HEK293 (cell line): ENCODE data around the gene TSPO2.

Source experiments
- CTCF ChIA-PET: fragments of 350-600 bp; formaldehyde crosslinking; extraction: SDS; loops from one replicate; lab custom pipeline; 2021; ENCODE audit warnings: antibody characterized with exemption; lab: Yijun Ruan, JAX
- POLR2A ChIA-PET: fragments of 300-600 bp; formaldehyde crosslinking; extraction: SDS; loops from one replicate; lab custom pipeline; 2020; ENCODE audit warnings: antibody characterized with exemption, inconsistent platforms; lab: Yijun Ruan, JAX
- H3K27ac ChIP-seq: fragments of 200-500 bp; sonication (Bioruptor generic); 2 replicates; pipeline ENCODE4 v1.5.1; 2014; ENCODE audit warnings: low read depth, low read length, control low read depth, inconsistent platforms; ENCODE audit errors: extremely low read depth
- H3K36me3 ChIP-seq, 2 experiments: fragments of 200-500 bp in 1 of 2; sonication (Bioruptor generic) in 1 of 2; 1 replicate in 1 of 2; 2 replicates in 1 of 2; pipeline ENCODE4 v1.5.1; 2014 to 2017; ENCODE audit warnings: inconsistent platforms in 2 of 2, low read length in 2 of 2; ENCODE audit not compliant: control insufficient read depth in 2 of 2, insufficient read depth in 1 of 2
- H3K4me1 ChIP-seq: fragments of 200-500 bp; sonication (Bioruptor generic); 2 replicates; pipeline ENCODE4 v1.5.1; 2014; ENCODE audit warnings: mild to moderate bottlenecking, low read length, inconsistent platforms; ENCODE audit not compliant: control insufficient read depth, insufficient read depth
- H3K4me3 ChIP-seq: 2 replicates; pipeline ENCODE4 v1.5.1; 2011; ENCODE audit warnings: low read depth, mild to moderate bottlenecking, control low read depth, low read length, moderate library complexity
- H3K9me3 ChIP-seq: fragments of 200-500 bp; sonication (Bioruptor generic); 2 replicates; pipeline ENCODE4 v1.5.1; 2014; ENCODE audit warnings: low read depth, low read length, inconsistent platforms; ENCODE audit not compliant: control insufficient read depth, insufficient read depth
- TRIM28 ChIP-seq: IDR thresholded peaks from 2 replicates; pipeline ENCODE4 v1.6.1; 2011; ENCODE audit warnings: low read length, control low read depth, borderline replicate concordance
- ZNF341 ChIP-seq: fragments of 450-650 bp; formaldehyde crosslinking; IDR thresholded peaks from 2 replicates; pipeline ENCODE4; 2016; ENCODE audit warnings: low read depth, missing biosample characterization, missing genetic modification characterization
- ZNF37A ChIP-seq: fragments of 450-650 bp; IDR thresholded peaks from 2 replicates; pipeline ENCODE4 v1.5.1; 2018; ENCODE audit warnings: missing biosample characterization, missing genetic modification characterization
- ZNF529 ChIP-seq: fragments of 450-650 bp; formaldehyde crosslinking; IDR thresholded peaks from 2 replicates; pipeline ENCODE4 v1.5.1; 2017; ENCODE audit warnings: missing genetic modification characterization, missing biosample characterization; ENCODE audit not compliant: insufficient replicate concordance
- ZNF571 ChIP-seq: fragments of 450-650 bp; formaldehyde crosslinking; IDR thresholded peaks from 2 replicates; pipeline ENCODE4 v1.5.0; 2017; ENCODE audit warnings: missing biosample characterization, missing genetic modification characterization
- ZNF600 ChIP-seq: fragments of 450-650 bp; formaldehyde crosslinking; IDR thresholded peaks from 2 replicates; pipeline ENCODE4 v1.5.1; 2016; ENCODE audit warnings: missing biosample characterization, missing genetic modification characterization
- ZNF654 ChIP-seq: fragments of 450-650 bp; formaldehyde crosslinking; IDR thresholded peaks from 2 replicates; pipeline ENCODE4 v1.5.1; 2016; ENCODE audit warnings: low read depth, missing biosample characterization, missing genetic modification characterization
- TF ChIP-seq, protein P1 (sequence below): sonication (generic); formaldehyde crosslinking; IDR thresholded peaks from 2 replicates; pipeline ENCODE4 v1.8.1; 2022; ENCODE audit warnings: mild to moderate bottlenecking, moderate library complexity, missing genetic modification reagents
- TF ChIP-seq, protein P2 (sequence below): fragments of 450-650 bp; formaldehyde crosslinking; IDR thresholded peaks from 2 replicates; pipeline ENCODE4 v1.5.1; 2016; ENCODE audit warnings: missing biosample characterization, missing genetic modification characterization
- TF ChIP-seq, protein P3 (sequence below): fragments of 450-650 bp; formaldehyde crosslinking; IDR thresholded peaks from 2 replicates; pipeline ENCODE4 v1.5.1; 2016; ENCODE audit warnings: missing biosample characterization, missing genetic modification characterization, low read depth
- TF ChIP-seq, protein P4 (sequence below): fragments of 450-650 bp; formaldehyde crosslinking; IDR thresholded peaks from 2 replicates; pipeline ENCODE4 v1.5.1; 2016; ENCODE audit warnings: missing biosample characterization, missing genetic modification characterization
- TF ChIP-seq, protein P5 (sequence below): fragments of 450-650 bp; formaldehyde crosslinking; IDR thresholded peaks from 2 replicates; pipeline ENCODE4 v1.5.1; 2016; ENCODE audit warnings: missing biosample characterization, missing genetic modification characterization, low read depth
- TF ChIP-seq, protein P6 (sequence below): IDR thresholded peaks from 2 replicates; pipeline ENCODE4 v1.6.1; 2011; ENCODE audit warnings: mild to moderate bottlenecking, low read depth, low read length, borderline replicate concordance

TSPO2 gene

DNA sequence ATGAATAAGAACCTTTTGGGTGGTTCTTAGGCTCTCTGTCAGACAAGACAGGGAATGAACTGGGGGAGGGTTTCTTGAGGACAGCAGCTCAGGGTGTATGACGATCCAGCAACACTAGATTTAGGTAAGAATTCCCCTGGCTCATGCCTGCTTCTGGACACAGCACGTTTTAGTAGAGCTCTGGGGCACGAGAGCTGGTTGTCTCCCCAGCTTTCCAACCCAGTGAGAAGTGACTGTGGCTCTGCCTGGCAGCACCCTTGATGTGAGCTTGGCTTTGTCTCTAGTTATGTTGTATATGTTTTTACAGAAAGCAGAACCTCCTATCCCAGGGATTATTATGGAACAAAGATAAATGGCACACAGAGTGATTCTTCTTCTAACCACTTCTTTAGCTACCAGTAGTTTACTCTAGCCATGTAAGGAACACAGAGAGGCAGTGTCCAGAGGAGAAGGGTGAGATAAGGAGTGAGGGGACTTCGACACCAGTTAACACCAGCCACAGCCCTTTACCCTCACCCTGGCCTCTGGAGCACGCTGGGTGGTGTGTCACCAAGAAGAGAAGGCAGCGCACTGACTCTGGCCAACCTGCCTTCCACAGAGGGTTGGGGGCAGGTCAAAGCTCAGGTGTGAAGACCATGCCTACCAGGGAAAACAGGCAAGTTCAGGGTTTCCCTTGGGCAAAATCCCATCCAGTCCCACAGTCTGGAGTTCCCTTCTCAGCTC is 14.7 kb downstream of the TSPO2 start:
- no peak overlapping the region for H3K27ac ChIP-seq
- no peaks in the 10 kb centered on the region for H3K4me1 ChIP-seq
- H3K9me3 ChIP-seq = no peaks in the 10 kb centered on the region
- ChIA-PET POLR2A (interaction anchor here (1.2 kb wide), 1 partner anchor 16 kb away, joined by 3 read pairs; the partner anchor contains the start of genes NFYA and OARD1), CTCF (interaction anchor here (0.7 to 10.6 kb wide), 6 partner anchors 10 to 625 kb away, joined by 3 to 100 read pairs (median 6); partner anchors contain the start of genes TSPO2 and UNC5CL)
- peaks cover 0 to 6% of the 10 kb centered on the region in 2 experiments; a peak in 1 of 3 replicates for H3K36me3 ChIP-seq
- no peak overlapping the region for H3K4me3 ChIP-seq
- TF ChIP-seq, protein P1, sequence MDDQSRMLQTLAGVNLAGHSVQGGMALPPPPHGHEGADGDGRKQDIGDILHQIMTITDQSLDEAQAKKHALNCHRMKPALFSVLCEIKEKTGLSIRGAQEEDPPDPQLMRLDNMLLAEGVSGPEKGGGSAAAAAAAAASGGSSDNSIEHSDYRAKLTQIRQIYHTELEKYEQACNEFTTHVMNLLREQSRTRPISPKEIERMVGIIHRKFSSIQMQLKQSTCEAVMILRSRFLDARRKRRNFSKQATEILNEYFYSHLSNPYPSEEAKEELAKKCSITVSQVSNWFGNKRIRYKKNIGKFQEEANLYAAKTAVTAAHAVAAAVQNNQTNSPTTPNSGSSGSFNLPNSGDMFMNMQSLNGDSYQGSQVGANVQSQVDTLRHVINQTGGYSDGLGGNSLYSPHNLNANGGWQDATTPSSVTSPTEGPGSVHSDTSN = no peak
- no peak for TF ChIP-seq ZNF654 (tag by site-specific recombination)
- TF ChIP-seq, protein P2, sequence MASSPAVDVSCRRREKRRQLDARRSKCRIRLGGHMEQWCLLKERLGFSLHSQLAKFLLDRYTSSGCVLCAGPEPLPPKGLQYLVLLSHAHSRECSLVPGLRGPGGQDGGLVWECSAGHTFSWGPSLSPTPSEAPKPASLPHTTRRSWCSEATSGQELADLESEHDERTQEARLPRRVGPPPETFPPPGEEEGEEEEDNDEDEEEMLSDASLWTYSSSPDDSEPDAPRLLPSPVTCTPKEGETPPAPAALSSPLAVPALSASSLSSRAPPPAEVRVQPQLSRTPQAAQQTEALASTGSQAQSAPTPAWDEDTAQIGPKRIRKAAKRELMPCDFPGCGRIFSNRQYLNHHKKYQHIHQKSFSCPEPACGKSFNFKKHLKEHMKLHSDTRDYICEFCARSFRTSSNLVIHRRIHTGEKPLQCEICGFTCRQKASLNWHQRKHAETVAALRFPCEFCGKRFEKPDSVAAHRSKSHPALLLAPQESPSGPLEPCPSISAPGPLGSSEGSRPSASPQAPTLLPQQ (tag by site-specific recombination) = no peak
- no peak for TF ChIP-seq ZNF37A (tag by site-specific recombination)
- TF ChIP-seq ZNF600 = no peak
- no peak for TF ChIP-seq ZNF571
- TF ChIP-seq, protein P3, sequence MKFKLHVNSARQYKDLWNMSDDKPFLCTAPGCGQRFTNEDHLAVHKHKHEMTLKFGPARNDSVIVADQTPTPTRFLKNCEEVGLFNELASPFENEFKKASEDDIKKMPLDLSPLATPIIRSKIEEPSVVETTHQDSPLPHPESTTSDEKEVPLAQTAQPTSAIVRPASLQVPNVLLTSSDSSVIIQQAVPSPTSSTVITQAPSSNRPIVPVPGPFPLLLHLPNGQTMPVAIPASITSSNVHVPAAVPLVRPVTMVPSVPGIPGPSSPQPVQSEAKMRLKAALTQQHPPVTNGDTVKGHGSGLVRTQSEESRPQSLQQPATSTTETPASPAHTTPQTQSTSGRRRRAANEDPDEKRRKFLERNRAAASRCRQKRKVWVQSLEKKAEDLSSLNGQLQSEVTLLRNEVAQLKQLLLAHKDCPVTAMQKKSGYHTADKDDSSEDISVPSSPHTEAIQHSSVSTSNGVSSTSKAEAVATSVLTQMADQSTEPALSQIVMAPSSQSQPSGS (tag by site-specific recombination) = no peak
- TF ChIP-seq, protein P4, sequence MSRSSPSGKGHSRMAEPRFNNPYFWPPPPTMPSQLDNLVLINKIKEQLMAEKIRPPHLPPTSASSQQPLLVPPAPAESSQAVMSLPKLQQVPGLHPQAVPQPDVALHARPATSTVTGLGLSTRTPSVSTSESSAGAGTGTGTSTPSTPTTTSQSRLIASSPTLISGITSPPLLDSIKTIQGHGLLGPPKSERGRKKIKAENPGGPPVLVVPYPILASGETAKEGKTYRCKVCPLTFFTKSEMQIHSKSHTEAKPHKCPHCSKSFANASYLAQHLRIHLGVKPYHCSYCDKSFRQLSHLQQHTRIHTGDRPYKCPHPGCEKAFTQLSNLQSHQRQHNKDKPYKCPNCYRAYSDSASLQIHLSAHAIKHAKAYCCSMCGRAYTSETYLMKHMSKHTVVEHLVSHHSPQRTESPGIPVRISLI = no peak

DNA sequence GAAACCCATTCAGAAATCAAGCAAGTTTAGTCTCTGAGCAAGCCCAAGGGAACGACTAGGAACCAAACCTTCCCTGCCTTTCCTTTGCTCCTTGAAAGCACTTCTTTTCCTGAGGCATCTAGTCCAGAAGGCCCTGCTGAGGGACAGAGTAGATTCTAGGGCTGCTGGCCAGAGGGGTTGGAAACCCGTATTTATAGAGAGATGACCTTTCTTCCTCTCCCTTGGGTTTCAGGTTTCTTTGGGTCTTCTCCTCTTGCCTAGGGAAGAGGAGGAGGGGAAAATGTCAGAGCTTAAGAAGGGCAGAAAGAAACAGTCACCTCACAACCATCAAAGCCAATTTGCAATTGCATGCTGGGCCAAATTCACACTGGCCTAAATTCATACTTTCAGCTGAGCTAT is 16.5 kb downstream of the TSPO2 start:
- H3K4me1 ChIP-seq = no peaks in the 10 kb centered on the region
- POLR2A ChIA-PET = interaction anchor here (0.7 kb wide), 1 partner anchor 10 kb away, joined by 3 read pairs; no protein-coding TSS in a partner anchor
- CTCF ChIA-PET = interaction anchor here (0.7 to 3.7 kb wide), 4 partner anchors 11 to 501 kb away, joined by 3 to 25 read pairs (median 6); partner anchors contain the start of gene UNC5CL

More for the DNA sequence above, 16.5 kb downstream of the TSPO2 start:
- no peaks in the 10 kb centered on the region for H3K9me3 ChIP-seq
- no peak overlapping the region for H3K27ac ChIP-seq
- H3K4me3 ChIP-seq = no peak overlapping the region
- TF ChIP-seq, protein P5, sequence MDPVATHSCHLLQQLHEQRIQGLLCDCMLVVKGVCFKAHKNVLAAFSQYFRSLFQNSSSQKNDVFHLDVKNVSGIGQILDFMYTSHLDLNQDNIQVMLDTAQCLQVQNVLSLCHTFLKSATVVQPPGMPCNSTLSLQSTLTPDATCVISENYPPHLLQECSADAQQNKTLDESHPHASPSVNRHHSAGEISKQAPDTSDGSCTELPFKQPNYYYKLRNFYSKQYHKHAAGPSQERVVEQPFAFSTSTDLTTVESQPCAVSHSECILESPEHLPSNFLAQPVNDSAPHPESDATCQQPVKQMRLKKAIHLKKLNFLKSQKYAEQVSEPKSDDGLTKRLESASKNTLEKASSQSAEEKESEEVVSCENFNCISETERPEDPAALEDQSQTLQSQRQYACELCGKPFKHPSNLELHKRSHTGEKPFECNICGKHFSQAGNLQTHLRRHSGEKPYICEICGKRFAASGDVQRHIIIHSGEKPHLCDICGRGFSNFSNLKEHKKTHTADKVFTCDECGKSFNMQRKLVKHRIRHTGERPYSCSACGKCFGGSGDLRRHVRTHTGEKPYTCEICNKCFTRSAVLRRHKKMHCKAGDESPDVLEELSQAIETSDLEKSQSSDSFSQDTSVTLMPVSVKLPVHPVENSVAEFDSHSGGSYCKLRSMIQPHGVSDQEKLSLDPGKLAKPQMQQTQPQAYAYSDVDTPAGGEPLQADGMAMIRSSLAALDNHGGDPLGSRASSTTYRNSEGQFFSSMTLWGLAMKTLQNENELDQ (tag by site-specific recombination) = no peak
- TF ChIP-seq ZNF529 (tag by site-specific recombination) (no peak), TRIM28 (no peak), ZNF341 (no peak)
- TF ChIP-seq, protein P6, sequence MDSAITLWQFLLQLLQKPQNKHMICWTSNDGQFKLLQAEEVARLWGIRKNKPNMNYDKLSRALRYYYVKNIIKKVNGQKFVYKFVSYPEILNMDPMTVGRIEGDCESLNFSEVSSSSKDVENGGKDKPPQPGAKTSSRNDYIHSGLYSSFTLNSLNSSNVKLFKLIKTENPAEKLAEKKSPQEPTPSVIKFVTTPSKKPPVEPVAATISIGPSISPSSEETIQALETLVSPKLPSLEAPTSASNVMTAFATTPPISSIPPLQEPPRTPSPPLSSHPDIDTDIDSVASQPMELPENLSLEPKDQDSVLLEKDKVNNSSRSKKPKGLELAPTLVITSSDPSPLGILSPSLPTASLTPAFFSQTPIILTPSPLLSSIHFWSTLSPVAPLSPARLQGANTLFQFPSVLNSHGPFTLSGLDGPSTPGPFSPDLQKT = no peak
- H3K36me3 ChIP-seq = peaks cover 0 to 7% of the 10 kb centered on the region in 2 experiments; a peak in 1 of 3 replicates
